HCT116 (cell line): ENCODE results near the gene MXRA8. TPM values are rescaled to one million over a fixed set of nuclear protein-coding genes. Genes with fewer than 3 reads are reported as not detected.

Source experiments
- ATAC-seq: fragments of 200-7000 bp; cut with Tn5 transposase; 2 replicates; pipeline ENCODE4 v1.9.1; 2020; ENCODE audit warnings: mild to moderate bottlenecking, moderate library complexity
- BruUV-seq: library from RNA; stranded (reverse); fragments of 400-500 nt; replicated peaks from 2 replicates; lab custom pipeline; 2021; lab: Mats Ljungman, UMichigan
- CTCF ChIA-PET: fragments of 300-600 bp; sonication (Branson Sonifier 250); formaldehyde crosslinking; loops from one replicate; lab custom pipeline; 2021; ENCODE audit warnings: antibody characterized with exemption; lab: Charles Lee
- POLR2A ChIA-PET: fragments of 300-600, 350-600 bp; sonication (Branson Sonifier 250); formaldehyde crosslinking; loops from one replicate; lab custom pipeline; 2021; ENCODE audit warnings: antibody characterized with exemption; lab: Charles Lee
- RAD21 ChIA-PET, 2 experiments: fragments of 300-600 bp; sonication (Branson Sonifier 250); formaldehyde crosslinking; loops; one replicate each; lab custom pipeline; 2023; ENCODE audit warnings: low total read pairs in 2 of 2; ENCODE audit not compliant: uncharacterized antibody in 2 of 2, unreplicated experiment in 2 of 2, low non-redundant PET in 1 of 2; lab: Charles Lee
- DNase-seq: peaks from one replicate; pipeline ENCODE4 v3.0.0-alpha.2; 2010; ENCODE audit warnings: low read depth, low spot score
- H2AFZ ChIP-seq: fragments of 200-600 bp; shearing (Covaris generic), sonication (generic); 2 replicates; pipeline ENCODE4 v1.6.1; 2017; ENCODE audit warnings: low read depth, mixed run types, mixed read lengths, antibody characterized with exemption, low read length; ENCODE audit not compliant: poor library complexity, severe bottlenecking
- H3K27ac ChIP-seq: 2 replicates; pipeline ENCODE4 v1.5.1; 2012; ENCODE audit warnings: low read depth, low read length
- H3K27me3 ChIP-seq: fragments of 200-600 bp; sonication (generic); 2 replicates; pipeline ENCODE4 v1.6.1; 2016; ENCODE audit warnings: mixed run types, low read length, mixed read lengths; ENCODE audit not compliant: insufficient read depth
- H3K36me3 ChIP-seq, 2 experiments: fragments of 200-500 bp in 1 of 2; fragments of 200-600 bp in 1 of 2; sonication (Bioruptor generic) in 1 of 2; sonication (generic) in 1 of 2; 2 replicates each; pipeline versions ENCODE4 v1.5.1 to v1.6.1; 2014 to 2016; ENCODE audit warnings: low read length in 2 of 2, inconsistent platforms in 1 of 2, mixed read lengths in 1 of 2, mixed run types in 1 of 2; ENCODE audit not compliant: insufficient read depth in 2 of 2, control insufficient read depth in 1 of 2
- H3K4me1 ChIP-seq, 2 experiments: fragments of 200-600 bp in 1 of 2; sonication (generic) in 1 of 2; 2 replicates each; pipeline versions ENCODE4 v1.5.1 to v1.6.1; 2012 to 2017; ENCODE audit warnings: low read length in 2 of 2, inconsistent platforms in 1 of 2, mild to moderate bottlenecking in 1 of 2, mixed read lengths in 1 of 2, mixed run types in 1 of 2, moderate library complexity in 1 of 2; ENCODE audit not compliant: insufficient read depth in 2 of 2, control insufficient read depth in 1 of 2
- H3K4me2 ChIP-seq: fragments of 200-600 bp; sonication (generic); 2 replicates; pipeline ENCODE4 v1.6.1; 2017; ENCODE audit warnings: mixed run types, low read length, mixed read lengths
- H3K4me3 ChIP-seq, 2 experiments: fragments of 200-600 bp in 1 of 2; sonication (generic) in 1 of 2; replicated peaks in 1 of 2; 2 replicates each; pipeline ENCODE4 v1.5.1; 2011 to 2016; ENCODE audit warnings: low read length in 2 of 2, control low read depth in 1 of 2, low read depth in 1 of 2, mild to moderate bottlenecking in 1 of 2, mixed read lengths in 1 of 2, mixed run types in 1 of 2
- H3K79me2 ChIP-seq: fragments of 200-600 bp; sonication (generic); 2 replicates; pipeline ENCODE4 v1.6.1; 2017; ENCODE audit warnings: mild to moderate bottlenecking, mixed run types, low read length, moderate library complexity, mixed read lengths; ENCODE audit not compliant: insufficient read depth
- H3K9ac ChIP-seq: fragments of 200-600 bp; sonication (generic); 2 replicates; pipeline ENCODE4 v1.6.1; 2016; ENCODE audit warnings: low read length, mixed read lengths
- H3K9me2 ChIP-seq: fragments of 200-600 bp; sonication (generic), shearing (Covaris generic); 2 replicates; pipeline ENCODE4 v1.6.1; 2017; ENCODE audit warnings: mixed run types, mild to moderate bottlenecking, moderate library complexity; ENCODE audit not compliant: insufficient read depth
- H3K9me3 ChIP-seq, 2 experiments: fragments of 200-500 bp in 1 of 2; fragments of 200-600 bp in 1 of 2; sonication (Bioruptor generic) in 1 of 2; sonication (generic) in 1 of 2; 2 replicates each; pipeline ENCODE4 v1.6.1; 2014 to 2017; ENCODE audit warnings: low read length in 2 of 2, mixed read lengths in 2 of 2, inconsistent platforms in 1 of 2, low read depth in 1 of 2, mild to moderate bottlenecking in 1 of 2, mixed run types in 1 of 2, moderate library complexity in 1 of 2; ENCODE audit not compliant: control insufficient read depth in 1 of 2, insufficient read depth in 1 of 2
- H4K20me1 ChIP-seq: fragments of 200-600 bp; sonication (generic), shearing (Covaris generic); 2 replicates; pipeline ENCODE4 v1.6.1; 2017; ENCODE audit warnings: mixed run types, mild to moderate bottlenecking, moderate library complexity; ENCODE audit not compliant: insufficient read depth
- ATF3 ChIP-seq: IDR thresholded peaks from 2 replicates; pipeline ENCODE4 v1.6.1; 2012
- CEBPB ChIP-seq: IDR thresholded peaks from 2 replicates; pipeline ENCODE4 v1.6.1; 2012; ENCODE audit warnings: low read depth
- CTCF ChIP-seq, 3 experiments: fragments of 200-600 bp in 1 of 3; sonication (generic) in 1 of 3; IDR thresholded peaks in 2 of 3; conservative IDR thresholded peaks in 1 of 3; 2 replicates each; pipeline ENCODE4 v1.5.1; 2012 to 2017; ENCODE audit warnings: low read depth in 2 of 3, low read length in 2 of 3, antibody characterized with exemption in 1 of 3, borderline replicate concordance in 1 of 3, control low read depth in 1 of 3, mild to moderate bottlenecking in 1 of 3, mixed read lengths in 1 of 3, mixed run types in 1 of 3, moderate library complexity in 1 of 3; ENCODE audit not compliant: insufficient read depth in 1 of 3
- ELF1 ChIP-seq: IDR thresholded peaks from 2 replicates; pipeline ENCODE4 v1.6.1; 2012; ENCODE audit warnings: low read depth, borderline replicate concordance
- EZH2 ChIP-seq: fragments of 200-600 bp; sonication (generic); IDR thresholded peaks from 2 replicates; pipeline ENCODE4 v1.6.1; 2017; ENCODE audit warnings: antibody characterized with exemption, mixed run types
- JUND ChIP-seq: IDR thresholded peaks from 2 replicates; pipeline ENCODE4 v1.6.1; 2012
- POLR2A ChIP-seq: IDR thresholded peaks from 2 replicates; pipeline ENCODE4 v1.7.0; 2011; ENCODE audit warnings: borderline replicate concordance; ENCODE audit not compliant: insufficient read depth, insufficient read length; ENCODE audit errors: extremely low read depth
- POLR2AphosphoS5 ChIP-seq: IDR thresholded peaks from 2 replicates; pipeline ENCODE4 v1.6.1; 2011; ENCODE audit warnings: mild to moderate bottlenecking, low read depth, low read length, moderate library complexity
- RAD21 ChIP-seq: IDR thresholded peaks from 2 replicates; pipeline ENCODE4 v1.6.1; 2012; ENCODE audit warnings: low read depth, mild to moderate bottlenecking
- REST ChIP-seq: IDR thresholded peaks from 2 replicates; pipeline ENCODE4 v1.6.1; 2012; ENCODE audit warnings: low read depth
- SIN3A ChIP-seq: IDR thresholded peaks from 2 replicates; pipeline ENCODE4 v1.6.1; 2012; ENCODE audit warnings: low read depth
- SP1 ChIP-seq: IDR thresholded peaks from 2 replicates; pipeline ENCODE4 v1.6.1; 2012; ENCODE audit warnings: low read depth
- SRF ChIP-seq: IDR thresholded peaks from 2 replicates; pipeline ENCODE4 v1.6.1; 2012; ENCODE audit warnings: low read depth
- TCF7L2 ChIP-seq: IDR thresholded peaks from 2 replicates; pipeline ENCODE4 v1.7.0; 2011; ENCODE audit warnings: borderline replicate concordance, inconsistent platforms; ENCODE audit not compliant: insufficient read depth, insufficient read length; ENCODE audit errors: extremely low read depth
- ZBTB33 ChIP-seq: IDR thresholded peaks from 2 replicates; pipeline ENCODE4 v1.6.1; 2011; ENCODE audit warnings: mild to moderate bottlenecking, low read length, moderate library complexity; ENCODE audit not compliant: insufficient replicate concordance; ENCODE audit errors: extremely low read depth
- ZNF274 ChIP-seq: fragments of 200-500 bp; sonication (Bioruptor generic); IDR thresholded peaks from 2 replicates; pipeline ENCODE4 v1.6.1; 2014; ENCODE audit warnings: mild to moderate bottlenecking, low read depth, low read length, inconsistent platforms
- intact Hi-C: fragments of 100-400 bp; cut with micrococcal nuclease; formaldehyde crosslinking; loops from 2 replicates; pipeline ENCODE4 v1.10.0; 2022
- total RNA-seq: library from RNA; stranded (reverse); gene quantifications from one replicate; pipeline ENCODE4 v1.2.1, GENCODE V29; 2021; ENCODE audit not compliant: unreplicated experiment

Gene MXRA8
- total RNA-seq, 1 experiment from 2014 or later, result 0.74 TPM

GRCh38 chr1:1367315-1367714 lies 9.0 kb upstream of the MXRA8 start (continued):
- TF ChIP-seq REST (no peak), ZNF274 (no peak), ATF3 (no peak)
- TF ChIP-seq, all 23 proteins: peak for 0

GRCh38 chr1:1366699-1367066 lies 8.3 kb upstream of the MXRA8 start:
- no peak overlapping the region for H3K27ac ChIP-seq
- ChIA-PET RAD21 (no interaction called here), POLR2A (no interaction called here), CTCF (no interaction called here)
- H3K9ac ChIP-seq, result no peak overlapping the region
- H3K4me2 ChIP-seq, result no peak overlapping the region
- 0 out of 2 replicates have a peak, but pooled peaks cover 3% of the 10 kb centered on the region for H3K9me2 ChIP-seq
- H3K9me3 ChIP-seq, result peaks cover 0 to 16% of the 10 kb centered on the region in 2 experiments; a peak in 1 of 4 replicates
- intact Hi-C loops, result no loop called here
- no peak for DNase-seq
- H3K36me3 ChIP-seq, result no peaks in the 10 kb centered on the region; a peak in 1 of 4 replicates
- no peaks in the 10 kb centered on the region for H4K20me1 ChIP-seq
- H2AFZ ChIP-seq, result no peak overlapping the region
- no peaks in the 10 kb centered on the region; the same call in 1 of the 2 replicates for H3K79me2 ChIP-seq
- peaks cover 6 to 16% of the 10 kb centered on the region in 2 experiments; a peak in 3 of 4 replicates for H3K4me1 ChIP-seq
- no TSS peak for BruUV-seq
- no peaks in the 10 kb centered on the region for H3K27me3 ChIP-seq
- no peak for ATAC-seq
- H3K4me3 ChIP-seq, result no peak overlapping the region
- TF ChIP-seq TCF7L2 (no peak), CEBPB (no peak), EZH2 (no peak), ATF3 (no peak), ELF1 (no peak), CTCF (IDR thresholded peaks at IDR 0.05 in 2 of 3, conservative IDR thresholded peaks at IDR 0.05 in 1 of 3; ENCODE audit: borderline replicate concordance in 1 of 3, insufficient read depth in 1 of 3, low read depth in 2 of 3, low read length in 2 of 3) (no peak), POLR2A (no peak), SRF (no peak), ZBTB33 (no peak), POLR2AphosphoS5 (no peak), RAD21 (no peak), SP1 (no peak), JUND (no peak), SIN3A (no peak)
